Activated naive CD4-positive, alpha-beta T cell treated with anti-CD3 and anti-CD28 coated beads, Interleukin-2, amount 10 ng/mL, durations not matched to agents 7 days and 5 days (primary cell): ENCODE data around the gene SAMM50.

Source experiments
- CTCF ChIA-PET: fragments of 350-600 bp; sonication (Branson Sonifier 250); formaldehyde crosslinking; loops from one replicate; lab custom pipeline; 2021; ENCODE audit warnings: antibody characterized with exemption; lab: Charles Lee
- DNase-seq: peaks from one replicate; pipeline ENCODE4 v3.0.0-alpha.2; 2020
- H3K27ac Mint-ChIP-seq: one replicate; pipeline ENCODE4 v1.8.0; 2021; ENCODE audit warnings: mild to moderate bottlenecking, moderate library complexity, mixed read lengths
- H3K27me3 Mint-ChIP-seq: one replicate; pipeline ENCODE4 v1.8.0; 2021; ENCODE audit warnings: mild to moderate bottlenecking, mixed read lengths
- H3K36me3 Mint-ChIP-seq: one replicate; pipeline ENCODE4 v1.8.0; 2021; ENCODE audit warnings: mixed read lengths
- H3K4me1 Mint-ChIP-seq: one replicate; pipeline ENCODE4 v1.8.0; 2021; ENCODE audit warnings: mixed read lengths
- H3K4me3 Mint-ChIP-seq: one replicate; pipeline ENCODE4 v1.8.0; 2021; ENCODE audit warnings: mild to moderate bottlenecking, moderate library complexity, mixed read lengths
- H3K9me3 Mint-ChIP-seq: one replicate; pipeline ENCODE4 v1.8.0; 2021; ENCODE audit warnings: mixed read lengths

Gene SAMM50

GRCh38 chr22:43955883-43956782 is 891 bp downstream of the SAMM50 start:
- no peaks in the 10 kb centered on the region for H3K9me3 Mint-ChIP-seq
- peaks cover 4% of the 10 kb centered on the region for H3K36me3 Mint-ChIP-seq
- peaks cover 3% of the 10 kb centered on the region for H3K27me3 Mint-ChIP-seq
- CTCF ChIA-PET, result interaction anchor here (2.0 kb wide), 1 partner anchor 11 kb away, joined by 23 read pairs; no protein-coding TSS in a partner anchor
- peak overlapping the region; percentile 96 for H3K27ac Mint-ChIP-seq
- DNase-seq, result peak; percentile 47
- H3K4me3 Mint-ChIP-seq, result peak overlapping the region; percentile 99
- peaks cover 44% of the 10 kb centered on the region for H3K4me1 Mint-ChIP-seq

- DNase-seq, result no peak
- H3K9me3 Mint-ChIP-seq, result no peaks in the 10 kb centered on the region
- CTCF ChIA-PET, result no interaction called here
- H3K4me1 Mint-ChIP-seq, result peaks cover 44% of the 10 kb centered on the region
- H3K27ac Mint-ChIP-seq, result no peak overlapping the region
- peaks cover 4% of the 10 kb centered on the region for H3K36me3 Mint-ChIP-seq
- peak overlapping the region; percentile 99 for H3K4me3 Mint-ChIP-seq
- peaks cover 3% of the 10 kb centered on the region for H3K27me3 Mint-ChIP-seq
Measured at GRCh38 chr22:43956805-43957463, 1.7 kb downstream of the SAMM50 start.

- Mint-ChIP-seq H3K27ac (no peak overlapping the region), H3K9me3 (no peaks in the 10 kb centered on the region), H3K27me3 (no peaks in the 10 kb centered on the region), H3K36me3 (peaks cover 4% of the 10 kb centered on the region), H3K4me1 (peaks cover 44% of the 10 kb centered on the region), H3K4me3 (peak overlapping the region; percentile 39)
- CTCF ChIA-PET, result no interaction called here
- no peak for DNase-seq
Measured at GRCh38 chr22:43957871-43958270, 2.6 kb downstream of the SAMM50 start.

GRCh38 chr22:43964314-43964857 is 9.1 kb downstream of the SAMM50 start:
- H3K36me3 Mint-ChIP-seq, result peaks cover 38% of the 10 kb centered on the region
- DNase-seq, result no peak
- H3K27ac Mint-ChIP-seq, result no peak overlapping the region

GRCh38 chr22:43967069-43967468 is 11.8 kb downstream of the SAMM50 start:
- DNase-seq, result no peak
- CTCF ChIA-PET, result interaction anchor here (1.1 kb wide), 1 partner anchor 22 kb away, joined by 3 read pairs; no protein-coding TSS in a partner anchor
- no peaks in the 10 kb centered on the region for H3K4me1 Mint-ChIP-seq
- H3K27me3 Mint-ChIP-seq, result no peaks in the 10 kb centered on the region
- no peak overlapping the region for H3K27ac Mint-ChIP-seq
- no peak overlapping the region for H3K4me3 Mint-ChIP-seq
- H3K9me3 Mint-ChIP-seq, result no peaks in the 10 kb centered on the region
- peaks cover 45% of the 10 kb centered on the region for H3K36me3 Mint-ChIP-seq

More at GRCh38 chr22:43964314-43964857, 9.1 kb downstream of the SAMM50 start:
- no peaks in the 10 kb centered on the region for H3K9me3 Mint-ChIP-seq
- CTCF ChIA-PET, result no interaction called here
- H3K4me1 Mint-ChIP-seq, result peaks cover 2% of the 10 kb centered on the region
- H3K4me3 Mint-ChIP-seq, result no peak overlapping the region
- H3K27me3 Mint-ChIP-seq, result no peaks in the 10 kb centered on the region

GRCh38 chr22:43968614-43969013 is 13.4 kb downstream of the SAMM50 start:
- no peaks in the 10 kb centered on the region for H3K9me3 Mint-ChIP-seq
- no peaks in the 10 kb centered on the region for H3K27me3 Mint-ChIP-seq
- CTCF ChIA-PET, result no interaction called here
- no peak for DNase-seq
- H3K36me3 Mint-ChIP-seq, result peaks cover 51% of the 10 kb centered on the region
- no peaks in the 10 kb centered on the region for H3K4me1 Mint-ChIP-seq
- H3K27ac Mint-ChIP-seq, result no peak overlapping the region
- H3K4me3 Mint-ChIP-seq, result no peak overlapping the region

- H3K27me3 Mint-ChIP-seq, result no peaks in the 10 kb centered on the region
- no peak for DNase-seq
- H3K4me3 Mint-ChIP-seq, result no peak overlapping the region
- CTCF ChIA-PET, result no interaction called here
- H3K27ac Mint-ChIP-seq, result peak overlapping the region; percentile 6
- H3K36me3 Mint-ChIP-seq, result peaks cover 52% of the 10 kb centered on the region
- no peaks in the 10 kb centered on the region for H3K9me3 Mint-ChIP-seq
- H3K4me1 Mint-ChIP-seq, result no peaks in the 10 kb centered on the region
Measured at GRCh38 chr22:43969021-43969878, 14.0 kb downstream of the SAMM50 start.

GRCh38 chr22:43969989-43970755 is 14.9 kb downstream of the SAMM50 start:
- CTCF ChIA-PET, result no interaction called here
- H3K9me3 Mint-ChIP-seq, result no peaks in the 10 kb centered on the region
- no peak overlapping the region for H3K4me3 Mint-ChIP-seq
- no peaks in the 10 kb centered on the region for H3K27me3 Mint-ChIP-seq
- peaks cover 47% of the 10 kb centered on the region for H3K36me3 Mint-ChIP-seq
- no peak for DNase-seq
- H3K27ac Mint-ChIP-seq, result no peak overlapping the region
- H3K4me1 Mint-ChIP-seq, result no peaks in the 10 kb centered on the region

GRCh38 chr22:43971112-43971511 is 15.9 kb downstream of the SAMM50 start:
- Mint-ChIP-seq H3K9me3 (no peaks in the 10 kb centered on the region), H3K4me1 (no peaks in the 10 kb centered on the region), H3K4me3 (no peak overlapping the region), H3K27ac (no peak overlapping the region), H3K36me3 (peaks cover 49% of the 10 kb centered on the region), H3K27me3 (no peaks in the 10 kb centered on the region)
- no peak for DNase-seq
- CTCF ChIA-PET, result no interaction called here

- H3K4me1 Mint-ChIP-seq, result no peaks in the 10 kb centered on the region
- H3K27me3 Mint-ChIP-seq, result no peaks in the 10 kb centered on the region
- no peak overlapping the region for H3K4me3 Mint-ChIP-seq
- peaks cover 50% of the 10 kb centered on the region for H3K36me3 Mint-ChIP-seq
- no peak for DNase-seq
- no peaks in the 10 kb centered on the region for H3K9me3 Mint-ChIP-seq
- CTCF ChIA-PET, result no interaction called here
- no peak overlapping the region for H3K27ac Mint-ChIP-seq
Measured at GRCh38 chr22:43972931-43973462, 17.8 kb downstream of the SAMM50 start.

- no peak for DNase-seq
- Mint-ChIP-seq H3K4me1 (no peaks in the 10 kb centered on the region), H3K4me3 (no peak overlapping the region), H3K27ac (no peak overlapping the region), H3K9me3 (no peaks in the 10 kb centered on the region), H3K27me3 (no peaks in the 10 kb centered on the region), H3K36me3 (peaks cover 44% of the 10 kb centered on the region)
- CTCF ChIA-PET, result no interaction called here
Measured at GRCh38 chr22:43974028-43974545, 18.8 kb downstream of the SAMM50 start.

GRCh38 chr22:43975041-43975440 is 19.8 kb downstream of the SAMM50 start:
- H3K36me3 Mint-ChIP-seq, result peaks cover 45% of the 10 kb centered on the region
- CTCF ChIA-PET, result no interaction called here

More at GRCh38 chr22:43975041-43975440, 19.8 kb downstream of the SAMM50 start:
- no peaks in the 10 kb centered on the region for H3K9me3 Mint-ChIP-seq
- no peak overlapping the region for H3K27ac Mint-ChIP-seq
- no peaks in the 10 kb centered on the region for H3K27me3 Mint-ChIP-seq
- H3K4me1 Mint-ChIP-seq, result no peaks in the 10 kb centered on the region
- no peak for DNase-seq
- H3K4me3 Mint-ChIP-seq, result no peak overlapping the region
